MCF 10A (cell line): Measurements from ENCODE around the gene AKAP11. TPM values are rescaled to one million over a fixed set of nuclear protein-coding genes. Genes with fewer than 3 reads are reported as not detected.

Experiments used
- BruUV-seq: library from RNA; stranded (reverse); fragments of 400-500 nt; replicated peaks from 2 replicates; lab custom pipeline; 2021; lab: Mats Ljungman, UMichigan
- CTCF ChIA-PET: fragments of 300-600 bp; sonication (Branson Sonifier 250); formaldehyde crosslinking; extraction: SDS; loops from one replicate; lab custom pipeline; 2021; ENCODE audit warnings: antibody characterized with exemption, inconsistent platforms; lab: Yijun Ruan, JAX
- POLR2A ChIA-PET: fragments of 300-600, 350-650 bp; sonication (Branson Sonifier 250); formaldehyde crosslinking; extraction: SDS; loops from one replicate; lab custom pipeline; 2020; ENCODE audit warnings: antibody characterized with exemption, inconsistent platforms; lab: Yijun Ruan, JAX
- DNase-seq: peaks from one replicate; pipeline ENCODE4 v3.0.0-alpha.2; 2018; ENCODE audit not compliant: unreplicated experiment
- H3K27ac Mint-ChIP-seq: one replicate; pipeline ENCODE4 v1.8.0; 2022; ENCODE audit warnings: mild to moderate bottlenecking, low read depth, mixed read lengths; ENCODE audit not compliant: unreplicated experiment
- H3K27me3 Mint-ChIP-seq: one replicate; pipeline ENCODE4 v1.8.0; 2022; ENCODE audit warnings: mixed read lengths; ENCODE audit not compliant: insufficient read depth, unreplicated experiment
- H3K36me3 Mint-ChIP-seq: one replicate; pipeline ENCODE4 v1.8.0; 2022; ENCODE audit warnings: mild to moderate bottlenecking, moderate library complexity, mixed read lengths; ENCODE audit not compliant: insufficient read depth, unreplicated experiment
- H3K4me1 Mint-ChIP-seq: one replicate; pipeline ENCODE4 v1.8.0; 2022; ENCODE audit warnings: mixed read lengths; ENCODE audit not compliant: insufficient read depth, unreplicated experiment
- H3K4me3 Mint-ChIP-seq: one replicate; pipeline ENCODE4 v1.8.0; 2022; ENCODE audit warnings: mild to moderate bottlenecking, moderate library complexity, mixed read lengths; ENCODE audit not compliant: unreplicated experiment
- H3K9me3 Mint-ChIP-seq: one replicate; pipeline ENCODE4 v1.8.0; 2022; ENCODE audit warnings: mixed read lengths; ENCODE audit not compliant: unreplicated experiment
- CTCF ChIP-seq: fragments of 200-600 bp; IDR thresholded peaks from one replicate; pipeline ENCODE4 v1.8.0; 2022; ENCODE audit warnings: antibody characterized with exemption, mild to moderate bottlenecking; ENCODE audit not compliant: unreplicated experiment
- intact Hi-C: fragments of 100-400 bp; cut with micrococcal nuclease; formaldehyde crosslinking; loops from 2 replicates; pipeline ENCODE4 v1.14.1; 2022
- total RNA-seq: library from RNA; stranded (reverse); gene quantifications from 2 replicates; pipeline ENCODE4 v1.2.3, GENCODE V29; 2022

Gene AKAP11
- total RNA-seq, 1 experiment from 2014 or later, result 24.7 TPM

GRCh38 chr13:42255886-42256285, 16.1 kb upstream of the AKAP11 start:
- no peak for TF ChIP-seq CTCF
- intact Hi-C loops, result no loop called here
- Mint-ChIP-seq H3K27ac (no peak overlapping the region), H3K9me3 (no peaks in the 10 kb centered on the region), H3K4me3 (no peak overlapping the region), H3K36me3 (no peaks in the 10 kb centered on the region), H3K4me1 (no peaks in the 10 kb centered on the region), H3K27me3 (no peaks in the 10 kb centered on the region)
- no peak for DNase-seq
- ChIA-PET CTCF (no interaction called here), POLR2A (interaction anchor here (0.5 to 1.6 kb wide), 6 partner anchors 9 to 1193 kb away, joined by 3 to 9 read pairs (median 4); partner anchors contain the start of gene AKAP11)
- BruUV-seq, result no TSS peak

GRCh38 chr13:42258747-42259146, 13.2 kb upstream of the AKAP11 start:
- CTCF ChIA-PET, result no interaction called here
- Mint-ChIP-seq H3K4me3 (no peak overlapping the region), H3K27ac (no peak overlapping the region), H3K27me3 (no peaks in the 10 kb centered on the region), H3K36me3 (no peaks in the 10 kb centered on the region), H3K4me1 (no peaks in the 10 kb centered on the region), H3K9me3 (no peaks in the 10 kb centered on the region)
- BruUV-seq, result no TSS peak
- intact Hi-C loops, result no loop called here
- POLR2A ChIA-PET, result interaction anchor here (0.7 to 1.5 kb wide), 2 partner anchors 13 to 14 kb away, joined by 3 to 4 read pairs; no protein-coding TSS in a partner anchor
- TF ChIP-seq CTCF, result no peak
- DNase-seq, result no peak

GRCh38 chr13:42259515-42259914, 12.4 kb upstream of the AKAP11 start:
- H3K27ac Mint-ChIP-seq, result no peak overlapping the region

More at GRCh38 chr13:42259515-42259914, 12.4 kb upstream of the AKAP11 start:
- no peaks in the 10 kb centered on the region for H3K9me3 Mint-ChIP-seq
- H3K36me3 Mint-ChIP-seq, result no peaks in the 10 kb centered on the region
- H3K4me3 Mint-ChIP-seq, result no peak overlapping the region
- POLR2A ChIA-PET, result interaction anchor here (0.7 to 1.2 kb wide), 4 partner anchors 13 to 1671 kb away, joined by 3 to 4 read pairs (median 4); no protein-coding TSS in a partner anchor
- no peak for TF ChIP-seq CTCF
- no TSS peak for BruUV-seq
- intact Hi-C loops, result no loop called here
- DNase-seq, result no peak
- CTCF ChIA-PET, result interaction anchor here (0.6 kb wide), 1 partner anchor 1476 kb away, joined by 3 read pairs; no protein-coding TSS in a partner anchor
- no peaks in the 10 kb centered on the region for H3K27me3 Mint-ChIP-seq
- no peaks in the 10 kb centered on the region for H3K4me1 Mint-ChIP-seq
